HG02938 (cell line): Measurements from ENCODE around the gene NOX1.
"Not testable (repeated sequence)": the region's sequence is repeated elsewhere in the genome, so short reads cannot be mapped to it uniquely, and the experiment has no call there.

Experiments used
- ATAC-seq: cut with Tn5 transposase; IDR thresholded peaks from one replicate; pipeline ENCODE4 v1.9.1; 2021; ENCODE audit warnings: mild to moderate bottlenecking, moderate library complexity; ENCODE audit not compliant: unreplicated experiment

Gene NOX1

DNA sequence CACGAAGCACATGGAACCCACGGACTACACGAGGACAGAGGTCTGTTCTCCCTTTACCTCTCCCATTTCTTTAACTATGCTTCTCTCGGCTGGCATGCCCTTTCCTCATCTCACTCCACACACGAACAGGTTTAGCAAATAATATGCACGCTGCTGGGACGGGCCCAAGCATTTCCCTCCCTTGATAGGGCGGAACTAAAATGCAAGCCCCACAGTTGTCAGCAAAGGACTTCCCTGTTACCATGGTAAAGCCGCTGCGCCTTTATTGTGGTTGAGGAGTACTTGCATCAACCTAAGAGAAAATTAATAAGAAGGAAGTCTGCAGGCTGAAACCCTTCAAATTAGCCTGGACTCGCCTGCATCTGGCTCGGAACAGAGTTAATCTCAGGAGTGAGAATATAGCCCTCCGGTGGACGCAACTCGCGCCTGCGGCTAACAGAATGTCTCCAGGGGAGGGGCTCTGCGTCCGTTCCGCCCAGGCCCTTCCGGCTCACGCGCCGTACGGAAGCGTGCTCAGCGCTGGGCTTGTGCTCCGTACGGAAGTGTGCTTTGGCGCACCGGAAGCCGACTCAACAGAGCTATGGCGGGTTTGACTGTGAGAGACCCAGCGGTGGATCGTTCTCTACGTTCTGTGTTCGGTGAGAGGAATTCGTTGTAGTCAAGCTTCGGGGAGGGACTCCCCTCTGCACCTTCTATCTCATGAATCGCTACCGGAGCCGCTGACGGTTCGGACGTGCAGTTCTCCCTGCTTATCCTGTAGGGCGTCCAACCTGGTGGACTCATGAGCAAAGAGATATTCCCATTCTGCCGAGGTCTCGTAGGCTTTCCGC is 54.1 kb downstream of the NOX1 start, which contains the start of gene CSTF2:
Gene CSTF2 (plus strand): TSS at position 555 of the 830 bp plus-strand sequence. CDS start 26 bp downstream, at position 581.
- ATAC-seq = peak; percentile 97

DNA sequence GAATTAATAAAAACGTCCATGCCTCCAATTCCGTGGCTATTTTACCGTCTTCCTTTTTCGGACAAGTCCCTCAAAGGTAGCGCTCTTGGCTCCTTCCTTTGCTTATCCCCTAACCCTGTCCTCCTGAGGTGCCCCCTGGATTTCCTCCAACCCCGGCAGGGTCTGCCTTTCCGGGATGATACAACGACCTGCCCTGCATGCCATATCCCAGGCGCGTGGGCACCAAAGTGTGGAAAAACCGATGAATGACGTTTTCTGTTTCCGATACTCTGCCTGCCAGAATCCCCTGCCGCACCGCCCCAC is 54.7 kb downstream of the NOX1 start:
- no peak for ATAC-seq

DNA sequence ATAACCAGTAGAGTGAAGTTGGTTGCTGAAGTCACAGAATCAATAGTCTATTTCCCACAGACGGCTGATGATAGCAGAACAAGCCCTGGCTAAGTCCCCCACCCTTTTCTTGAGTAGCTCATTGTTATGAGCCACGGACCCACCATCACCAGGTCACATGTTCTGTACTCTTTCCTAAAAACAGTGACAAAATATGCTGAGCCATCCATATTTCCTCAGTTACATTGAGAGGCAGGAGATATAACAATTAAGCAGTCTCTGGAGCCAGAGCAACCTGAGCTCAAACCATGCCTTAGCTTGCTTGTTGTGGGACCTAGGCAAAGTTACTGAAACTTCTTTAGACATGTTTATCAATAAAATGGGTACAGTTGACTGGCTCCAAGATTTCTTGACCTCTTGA is 56.8 kb downstream of the NOX1 start:
- ATAC-seq = no peak

DNA sequence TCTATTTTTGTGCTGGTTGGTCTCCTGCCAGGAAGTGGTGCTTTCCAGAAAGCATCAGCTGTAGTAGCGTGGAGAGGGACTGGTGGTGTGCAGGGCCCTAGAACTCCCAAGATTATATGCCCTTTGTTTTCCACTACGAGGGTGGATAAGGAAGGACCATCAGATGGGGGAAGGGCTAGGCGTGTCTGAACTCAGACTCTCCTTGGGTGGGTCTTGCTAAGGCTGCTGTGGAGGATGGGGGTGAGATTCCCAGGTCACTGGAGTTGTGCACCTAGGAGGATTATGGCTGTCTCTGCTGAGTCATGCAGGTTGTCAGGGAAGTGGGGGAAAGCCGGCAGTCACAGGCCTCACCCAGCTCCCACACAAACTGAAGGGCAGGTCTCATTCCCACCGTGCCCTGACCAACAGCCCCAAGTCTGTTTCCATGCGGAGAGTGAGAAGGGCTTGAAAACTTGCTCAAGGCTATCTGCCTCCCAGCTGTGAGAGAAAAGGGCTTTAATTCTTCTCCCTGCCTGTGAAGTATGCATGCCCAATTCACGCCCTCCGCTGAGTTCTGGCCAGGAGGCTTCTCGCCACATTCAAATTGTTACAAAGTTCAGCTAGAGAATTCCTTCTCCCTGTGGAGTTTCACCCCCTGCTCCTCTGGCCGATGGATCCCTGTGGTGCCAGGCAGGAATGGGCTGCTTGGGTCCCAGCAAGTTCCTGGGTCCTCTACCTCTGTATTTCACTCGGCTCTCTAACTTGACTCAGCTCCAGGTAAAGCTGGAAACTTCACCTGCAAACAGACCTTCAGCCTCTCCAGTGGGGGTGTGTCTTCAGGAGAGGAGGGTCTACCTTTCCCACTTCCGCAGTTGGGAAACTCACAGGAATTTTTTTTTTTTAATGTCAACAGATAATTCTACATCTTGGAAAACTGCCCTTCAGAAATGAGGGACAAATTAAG is 61.7 kb downstream of the NOX1 start:
- ATAC-seq = no peak

DNA sequence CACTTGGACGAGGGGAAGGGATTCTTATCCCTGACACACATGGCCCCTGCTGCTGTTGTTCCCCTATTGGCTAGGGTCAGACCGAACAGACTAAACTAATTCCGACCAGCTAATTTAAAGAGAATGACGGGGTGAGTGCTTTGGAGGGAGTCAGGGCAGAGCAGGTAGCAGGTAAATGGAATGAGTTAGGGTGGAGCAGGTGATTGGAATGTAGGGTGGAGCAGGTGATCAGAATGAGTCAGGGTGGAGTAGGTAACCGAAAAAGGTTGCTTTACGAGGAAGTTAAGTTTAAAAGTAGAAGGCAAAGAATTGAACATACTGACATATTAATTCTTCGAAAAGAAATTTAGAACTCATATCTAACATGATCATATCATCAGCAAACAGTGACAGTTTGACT is 65.9 kb downstream of the NOX1 start:
- not testable (repeated sequence) for ATAC-seq

DNA sequence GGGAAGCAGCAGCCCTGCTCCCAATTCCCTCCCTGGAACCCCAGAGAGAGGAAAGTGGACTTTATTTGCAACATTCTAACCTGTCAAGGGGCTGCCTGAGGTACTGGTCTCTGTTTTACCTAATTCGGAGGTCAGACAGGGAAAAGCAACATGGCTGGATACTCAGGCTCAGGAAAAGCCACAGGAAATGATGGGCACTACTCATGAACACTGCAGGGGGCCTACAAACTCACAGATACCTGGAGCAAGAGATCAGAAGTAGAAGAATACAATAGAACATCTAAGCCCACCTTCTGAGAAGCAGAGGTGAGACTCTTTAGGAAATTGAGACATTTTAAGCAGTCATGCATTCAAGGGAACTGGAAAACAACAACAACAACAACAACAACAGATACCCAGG is 69.4 kb downstream of the NOX1 start:
- no peak for ATAC-seq

DNA sequence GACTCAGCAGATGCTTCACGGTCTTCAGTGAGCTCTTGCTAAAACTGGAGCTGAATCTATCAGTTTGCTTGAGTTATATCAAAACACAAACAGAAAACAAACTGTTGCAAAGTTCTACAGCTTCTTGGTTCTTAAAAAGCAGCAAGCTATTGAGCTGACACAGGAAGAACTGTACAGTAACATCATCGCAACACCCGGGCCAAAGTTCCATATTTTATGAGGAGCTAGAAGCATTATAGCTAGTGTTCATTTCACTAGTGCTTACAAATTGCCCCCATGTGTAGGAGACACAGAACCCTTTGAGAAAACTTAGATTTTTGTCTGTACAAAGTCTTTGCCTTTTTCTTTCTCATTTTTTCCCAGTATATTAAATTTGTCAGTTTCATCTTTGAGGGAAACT is 71.3 kb downstream of the NOX1 start:
- no peak for ATAC-seq

DNA sequence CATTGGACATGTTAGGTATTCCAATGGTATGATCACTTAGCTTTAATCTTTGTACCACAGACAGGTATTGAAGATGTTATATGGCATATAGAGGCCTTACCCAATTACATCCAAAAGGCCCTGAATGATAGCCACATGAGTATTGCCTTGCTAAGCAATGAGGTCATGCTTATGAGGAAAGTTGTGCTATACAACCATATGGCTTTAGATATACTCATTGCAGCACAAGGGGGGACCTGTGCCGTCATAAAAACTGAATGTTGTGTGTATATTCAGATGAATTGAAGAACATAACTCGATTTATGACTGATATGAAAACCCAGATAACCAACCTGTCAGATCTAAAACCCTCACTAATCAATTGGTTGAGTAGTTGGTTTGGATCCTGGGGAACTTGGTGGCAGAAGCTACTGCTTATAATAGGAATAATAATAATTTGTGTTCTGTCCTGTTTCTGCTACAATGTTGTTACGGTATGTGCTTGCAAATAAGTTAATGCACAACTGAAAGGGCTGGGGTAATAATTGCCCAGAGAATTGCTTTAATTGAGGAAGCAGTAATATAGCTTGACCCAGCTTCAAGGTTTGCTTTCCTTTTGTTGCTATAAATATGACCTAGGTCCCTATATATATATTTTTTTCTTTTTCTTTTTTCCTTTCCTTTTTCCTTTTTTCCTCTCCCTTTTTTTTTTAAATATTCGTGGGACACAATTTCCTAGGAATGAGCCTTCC is 75.5 kb downstream of the NOX1 start:
- no peak for ATAC-seq

DNA sequence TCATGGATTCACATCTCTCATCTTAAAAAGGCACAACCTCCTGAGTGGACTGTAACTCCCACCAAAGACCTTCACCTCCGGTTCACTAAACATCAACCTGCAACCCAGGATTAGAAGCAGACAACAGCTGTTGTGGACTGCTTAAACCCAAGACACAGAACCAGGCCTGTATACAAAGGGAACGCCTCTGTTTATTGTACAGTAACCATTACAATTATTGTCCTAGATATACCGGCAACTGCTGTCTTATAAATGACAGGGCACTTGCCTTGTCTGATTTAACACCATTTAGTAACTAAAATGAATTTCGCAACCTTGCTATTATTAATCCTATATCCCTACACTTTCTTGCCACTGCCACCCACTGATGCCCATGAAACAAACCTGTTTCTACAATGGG is 76.8 kb downstream of the NOX1 start:
- no peak for ATAC-seq

DNA sequence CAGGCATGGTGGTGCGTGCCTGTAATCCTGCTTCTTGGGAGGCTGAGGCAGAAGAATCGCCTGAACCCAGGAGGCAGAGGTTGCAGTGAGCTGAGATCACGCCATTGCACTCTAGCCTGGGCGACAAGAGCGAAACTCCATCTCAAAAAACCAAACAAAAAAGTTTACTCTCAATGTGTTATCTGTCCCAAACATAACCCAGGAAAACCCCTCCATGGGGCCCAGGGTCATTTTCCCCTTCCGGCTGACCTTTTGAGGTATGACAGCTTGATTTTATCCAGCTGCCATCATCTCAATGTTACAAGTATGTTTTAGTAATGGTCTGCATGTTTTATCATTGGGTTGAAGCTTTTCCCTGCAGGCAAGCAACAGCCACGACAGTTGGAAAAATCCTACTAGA is 77.8 kb downstream of the NOX1 start:
- ATAC-seq = not testable (repeated sequence)
